Activated T-helper 1 cell treated with Interleukin-2 at 50 U/mL for 16 hours (primary cell): ENCODE measurements around the gene DAND5.
"Not testable (repeated sequence)": the region's sequence is repeated elsewhere in the genome, so short reads cannot be mapped to it uniquely, and the experiment has no call there.

ENCODE experiments used
- DNase-seq: peaks from one replicate; pipeline ENCODE4 v3.0.0-alpha.2; 2020; ENCODE audit warnings: low read depth

DAND5 gene

DNA sequence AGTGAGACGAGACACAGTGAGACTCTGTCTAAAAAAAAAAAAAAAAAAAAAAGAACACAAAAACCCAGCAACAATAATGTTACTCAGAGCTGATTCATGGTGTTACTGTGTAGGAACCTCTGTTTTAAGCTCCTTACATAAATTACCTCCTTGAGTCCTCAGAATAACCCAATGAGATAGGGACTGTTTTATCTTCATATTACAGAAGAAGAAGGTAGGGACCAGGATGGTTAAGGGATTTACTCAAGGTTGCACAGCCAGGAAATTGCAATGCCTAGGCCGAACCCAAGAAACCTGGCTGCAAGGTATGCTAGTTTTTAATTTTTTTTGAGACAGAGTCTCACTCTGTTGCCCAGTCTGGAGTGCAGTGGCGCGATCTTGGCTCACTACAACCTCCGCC lies 1.5 kb upstream of the DAND5 start:
- no peak for DNase-seq

DNA sequence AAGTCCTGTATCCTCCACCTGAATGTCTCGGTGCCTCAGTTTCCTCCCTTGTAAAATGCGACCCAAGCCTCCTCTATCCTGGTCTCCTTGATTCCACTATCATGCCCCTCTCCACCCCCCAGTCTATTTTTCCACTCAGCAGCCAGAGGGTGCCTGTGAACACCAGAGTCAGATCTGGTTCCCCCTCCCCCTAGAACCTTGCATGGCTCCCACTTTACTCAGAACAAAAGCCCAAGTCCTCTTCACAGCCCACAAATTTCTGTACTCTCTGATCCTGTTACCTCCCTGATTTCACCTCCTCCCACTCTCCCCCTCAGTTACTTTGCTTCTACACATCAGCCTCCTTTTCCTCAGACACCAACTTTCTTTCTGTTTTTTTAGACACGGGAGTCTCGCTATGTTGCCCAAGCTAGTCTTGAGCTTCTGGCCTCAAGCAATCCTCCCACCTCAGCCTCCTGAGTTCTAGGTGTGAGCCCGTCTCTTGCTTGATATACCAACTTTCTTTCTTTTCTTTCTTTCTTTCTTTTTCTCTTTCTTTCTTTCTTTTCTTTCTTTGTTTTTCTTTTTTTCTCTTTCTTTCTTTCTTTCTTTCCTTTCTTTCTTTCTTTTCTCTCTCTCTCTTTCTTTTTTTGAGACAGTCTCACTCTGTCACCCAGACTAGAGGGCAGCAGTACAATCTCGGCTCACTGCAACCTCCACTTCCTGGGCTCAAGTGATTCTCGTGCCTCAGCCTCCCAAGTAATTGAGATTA lies 869 bp downstream of the DAND5 start:
- no peak for DNase-seq

DNA sequence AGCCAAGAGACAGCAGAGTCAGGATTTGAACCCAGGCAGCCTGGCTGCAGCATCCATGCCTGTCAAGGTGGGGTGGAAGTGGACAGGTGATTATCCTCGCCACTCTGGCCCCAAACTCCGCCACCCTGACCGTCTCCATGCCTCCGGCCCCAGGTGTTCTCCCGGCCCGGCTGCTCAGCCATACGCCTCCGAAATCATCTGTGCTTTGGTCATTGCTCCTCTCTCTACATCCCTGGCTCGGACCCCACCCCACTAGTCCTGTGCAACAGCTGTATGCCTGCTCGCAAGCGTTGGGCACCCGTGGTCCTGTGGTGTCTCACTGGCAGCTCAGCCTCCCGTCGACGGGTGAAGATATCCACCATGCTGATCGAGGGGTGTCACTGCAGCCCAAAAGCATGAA lies 3.9 kb downstream of the DAND5 start:
- no peak for DNase-seq

DNA sequence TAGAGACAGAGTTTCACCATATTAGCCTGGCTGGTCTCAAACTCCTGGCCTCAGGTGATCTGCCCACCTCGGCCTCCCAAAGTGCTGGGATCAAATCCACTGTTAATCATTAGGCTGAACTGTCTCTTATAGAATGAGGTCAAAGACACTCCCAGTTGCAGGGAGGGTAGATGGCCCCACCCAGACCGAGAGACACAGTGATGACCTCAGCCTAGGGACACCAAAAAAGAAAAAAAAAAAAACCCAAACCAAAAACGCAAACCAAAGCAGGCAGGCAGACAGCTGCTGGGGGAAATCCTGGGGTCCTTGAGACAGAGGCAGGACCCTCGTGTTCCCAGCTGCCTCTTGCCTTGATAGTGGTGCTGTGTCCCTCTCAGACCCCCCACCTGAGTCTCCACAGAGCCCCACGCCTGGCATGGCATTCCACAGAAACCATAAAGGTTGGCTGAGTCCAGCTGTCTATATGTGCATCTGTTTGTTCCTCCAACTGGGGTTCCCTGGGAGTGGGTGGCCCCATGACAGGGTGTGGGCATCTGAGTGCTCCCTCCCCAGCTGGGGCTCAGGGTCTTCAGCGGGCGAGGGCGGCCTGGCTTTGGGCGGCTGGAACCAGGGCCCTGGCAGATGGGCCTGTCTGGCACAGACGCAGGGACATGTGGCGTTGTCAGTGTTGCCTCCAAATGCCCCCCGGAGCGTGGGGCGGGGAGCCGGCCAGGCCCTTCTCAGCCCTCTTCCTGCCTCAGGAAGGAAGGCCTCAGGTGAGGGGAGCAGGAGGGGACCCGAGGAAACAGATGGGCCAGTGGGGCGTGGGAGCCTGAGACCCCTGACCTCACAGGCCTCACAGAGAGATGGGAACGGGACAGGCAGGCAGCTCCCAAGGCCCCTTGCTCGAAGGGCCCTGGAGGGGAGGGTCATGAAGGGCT lies 5.2 kb downstream of the DAND5 start:
- DNase-seq = no peak

DNA sequence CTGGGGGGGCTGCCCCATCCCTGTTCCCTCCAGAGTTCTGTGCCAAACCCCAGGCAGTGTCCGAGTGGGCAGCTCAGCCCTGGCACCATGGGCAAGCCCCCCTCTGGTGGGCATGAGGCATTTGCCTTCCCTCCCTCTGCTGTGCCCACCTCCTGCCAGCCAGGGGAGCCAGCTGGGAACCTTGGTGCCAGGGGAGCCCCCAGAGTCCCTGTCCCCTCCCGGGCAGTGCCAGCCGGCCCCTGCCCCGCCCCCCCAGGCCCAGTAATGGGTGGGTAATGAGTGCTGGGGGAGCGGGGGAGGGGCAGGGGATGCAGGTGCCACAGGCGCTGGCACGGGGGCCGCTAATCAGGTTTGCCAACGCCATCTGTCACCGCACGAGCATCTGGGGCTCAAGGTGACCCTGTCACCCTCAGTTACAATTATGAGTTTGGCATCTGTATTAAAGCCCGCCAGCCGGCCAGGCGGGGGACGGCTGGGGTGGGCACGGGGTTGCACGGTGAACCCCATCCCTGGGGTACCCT lies 5.9 kb downstream of the DAND5 start:
- no peak for DNase-seq

DNA sequence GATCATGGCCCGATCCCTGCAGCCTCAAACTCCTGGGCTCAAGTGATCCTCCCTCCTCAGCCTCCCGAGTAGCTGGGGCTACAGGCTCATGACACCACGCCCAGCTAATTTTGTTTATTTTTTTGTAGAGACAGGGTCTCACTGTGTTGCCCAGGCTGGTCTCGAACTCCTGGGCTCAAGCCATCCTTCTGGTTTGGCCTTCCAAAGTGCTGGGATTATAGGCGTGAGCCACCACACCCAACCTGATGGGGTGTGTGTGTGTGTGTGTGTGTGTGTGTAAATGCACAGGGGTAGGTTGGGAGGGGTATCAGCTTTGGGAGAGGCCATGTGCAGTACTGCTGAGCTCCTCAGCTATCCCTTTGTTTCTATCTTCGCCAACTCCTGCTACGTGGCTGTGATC lies 6.7 kb downstream of the DAND5 start:
- DNase-seq = not testable (repeated sequence)

DNA sequence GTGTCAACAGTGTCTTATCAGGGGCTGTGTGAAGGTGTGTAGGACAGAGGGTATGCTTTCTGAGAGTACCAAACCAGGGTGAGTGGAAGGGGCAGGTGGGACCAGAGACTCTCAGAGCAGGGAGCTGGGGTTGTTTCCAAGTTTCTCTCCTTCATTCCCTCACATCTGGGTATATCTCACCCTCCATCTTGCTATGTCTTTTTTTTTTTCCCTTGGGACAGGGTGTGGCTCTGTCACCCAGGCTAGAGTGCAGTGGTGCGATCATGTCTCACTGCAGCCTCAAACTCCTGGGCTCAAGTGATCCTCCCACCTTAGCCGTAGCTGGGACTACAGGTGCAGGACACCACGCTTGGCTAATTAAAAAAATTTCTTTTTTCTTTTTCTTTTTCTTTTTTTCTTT lies 10.6 kb downstream of the DAND5 start:
- no peak for DNase-seq

DNA sequence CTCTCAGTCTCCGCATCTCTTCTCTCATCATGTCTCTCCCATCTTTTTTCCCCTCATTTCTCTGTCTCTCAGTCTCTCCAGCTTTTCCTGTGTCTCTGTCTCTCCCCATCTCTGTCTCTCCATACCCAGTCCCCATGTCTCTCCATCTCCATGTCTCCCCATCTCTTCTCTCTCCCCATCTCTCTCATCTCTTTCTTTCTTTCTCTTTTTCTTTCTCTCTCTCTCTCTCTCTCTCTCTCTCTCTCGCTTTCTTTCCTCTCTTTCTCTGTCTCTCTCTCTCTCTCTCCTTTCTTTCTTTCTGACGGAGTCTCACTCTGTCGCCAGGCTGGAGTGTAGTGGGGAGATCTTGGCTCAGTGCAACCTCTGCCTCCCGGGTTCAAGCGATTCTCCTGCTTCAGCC lies 13.3 kb downstream of the DAND5 start:
- no peak for DNase-seq

DNA sequence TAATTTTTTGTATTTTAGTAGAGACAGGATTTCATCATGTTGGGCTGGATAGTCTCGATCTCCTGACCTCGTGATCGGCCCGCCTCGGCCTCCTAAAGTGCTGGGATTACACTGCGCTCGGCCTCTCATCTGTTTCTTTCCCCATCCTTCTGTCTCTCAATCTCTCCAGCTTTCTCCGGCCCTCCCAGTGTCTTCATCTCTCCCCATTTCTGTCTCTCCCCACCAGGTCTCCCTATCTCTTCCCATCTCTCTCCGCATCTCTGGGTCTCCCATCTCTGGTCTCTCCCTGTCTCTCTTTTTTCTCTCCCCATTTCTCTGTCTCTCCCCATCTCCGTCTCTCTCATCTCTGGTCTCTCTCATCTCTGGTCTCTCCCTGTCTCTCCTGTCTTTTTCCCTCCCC lies 13.7 kb downstream of the DAND5 start:
- DNase-seq = no peak

DNA sequence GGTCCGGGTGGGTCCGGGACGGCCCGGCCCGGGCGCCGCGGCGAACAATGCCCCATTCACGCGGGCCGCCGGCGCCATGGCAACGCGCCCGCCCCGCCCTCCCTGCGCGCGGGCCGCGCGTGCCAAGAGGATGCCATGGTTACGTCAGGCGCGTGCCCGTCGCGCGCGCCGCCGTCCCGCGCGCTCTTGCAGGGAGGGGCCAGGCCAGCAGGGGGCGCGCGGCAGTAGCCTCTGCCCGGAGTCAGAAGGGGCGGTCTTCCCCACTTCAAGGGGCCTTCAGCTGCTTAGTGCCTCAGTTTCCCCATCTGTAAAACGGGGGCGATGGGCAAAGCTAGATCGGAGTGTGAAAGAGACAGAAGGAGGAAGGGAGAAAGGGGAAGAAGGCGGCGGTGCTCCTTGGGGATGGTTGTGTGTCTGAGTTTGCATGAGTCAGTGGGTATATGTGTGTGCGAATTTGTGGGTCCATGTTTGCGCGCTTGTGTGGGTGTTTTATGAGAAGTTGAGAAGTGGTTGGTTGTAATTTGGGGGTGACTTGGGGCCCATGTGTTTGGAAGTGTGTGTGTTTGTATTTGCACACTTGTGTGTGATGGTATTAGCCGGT lies 14.3 kb downstream of the DAND5 start:
- peak; percentile 78 for DNase-seq

DNA sequence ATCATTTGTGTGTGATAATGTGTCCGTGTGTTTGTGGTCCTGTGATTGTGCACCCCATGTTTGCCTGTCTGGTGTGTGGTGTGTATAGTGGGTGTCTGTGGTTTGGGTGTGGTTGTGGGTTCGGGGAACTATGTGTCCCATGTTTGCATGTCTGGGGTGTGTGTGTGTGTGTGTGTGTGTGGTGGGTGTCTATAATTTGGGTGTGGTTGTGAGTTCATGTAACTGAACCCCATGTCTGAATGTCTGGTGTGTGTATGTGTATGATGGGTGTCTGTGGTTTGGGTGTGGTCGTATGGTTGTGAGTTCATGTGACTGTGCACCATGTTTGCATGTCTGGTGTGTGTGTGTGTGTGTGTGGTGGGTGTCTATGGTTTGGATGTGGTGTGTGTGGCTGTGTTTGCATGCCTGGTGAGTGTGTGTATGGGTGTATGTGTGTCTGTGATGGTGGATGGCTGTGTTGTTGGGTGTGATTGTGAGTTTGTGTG lies 14.8 kb downstream of the DAND5 start:
- no peak for DNase-seq

DNA sequence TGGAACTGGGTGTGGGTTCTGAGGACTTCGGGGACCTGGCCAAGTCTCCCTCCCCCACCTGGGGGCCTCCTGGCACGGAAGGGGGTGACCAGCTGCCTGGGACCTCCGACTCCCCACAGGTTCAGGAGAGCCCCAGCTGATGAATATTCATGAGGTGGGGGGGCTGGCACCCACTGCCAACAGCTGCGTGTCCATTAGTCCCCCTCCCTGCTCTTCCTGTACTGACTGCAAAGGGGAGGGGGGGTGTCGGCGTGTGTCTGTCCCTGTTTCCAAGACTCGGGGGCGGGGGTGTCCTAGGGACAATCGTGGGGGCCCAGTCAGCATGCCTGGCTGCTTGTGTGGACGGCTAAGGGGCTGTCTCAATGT lies 15.3 kb downstream of the DAND5 start:
- DNase-seq = no peak

DNA sequence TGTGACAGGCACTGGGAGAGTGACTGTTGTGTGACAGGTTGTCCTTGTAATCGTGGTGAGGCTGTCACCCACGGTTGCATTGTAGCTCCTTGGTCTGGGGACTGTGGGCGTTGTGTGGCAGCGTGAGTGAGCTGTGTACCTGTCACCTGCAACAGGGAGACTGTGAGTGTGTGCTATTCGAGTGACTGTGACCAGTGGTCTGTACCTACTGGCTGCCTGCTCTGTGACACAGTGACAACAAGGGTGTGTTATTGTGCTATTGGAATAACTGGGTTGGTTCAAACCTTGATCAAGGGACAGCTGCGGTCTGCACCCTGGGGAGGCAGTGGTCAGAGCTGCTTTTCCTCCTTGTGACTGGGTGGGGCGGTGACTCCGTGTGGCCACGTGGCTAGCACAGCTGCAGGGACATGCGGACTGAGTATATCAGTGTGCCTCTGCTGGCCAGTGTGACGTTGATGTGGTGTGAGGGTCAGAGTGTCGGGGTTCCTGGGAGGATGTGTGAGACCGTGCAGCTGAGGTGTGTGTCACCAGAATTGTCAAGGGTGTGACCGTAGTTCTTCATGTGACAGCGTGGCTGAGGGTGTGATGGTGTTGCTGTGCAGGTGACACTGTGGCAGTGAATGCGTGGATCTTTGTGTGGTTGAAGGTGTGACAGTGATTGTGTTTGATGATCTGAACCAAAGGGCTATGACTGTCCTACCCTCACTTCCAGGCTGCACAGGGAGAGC lies 15.8 kb downstream of the DAND5 start:
- no peak for DNase-seq

DNA sequence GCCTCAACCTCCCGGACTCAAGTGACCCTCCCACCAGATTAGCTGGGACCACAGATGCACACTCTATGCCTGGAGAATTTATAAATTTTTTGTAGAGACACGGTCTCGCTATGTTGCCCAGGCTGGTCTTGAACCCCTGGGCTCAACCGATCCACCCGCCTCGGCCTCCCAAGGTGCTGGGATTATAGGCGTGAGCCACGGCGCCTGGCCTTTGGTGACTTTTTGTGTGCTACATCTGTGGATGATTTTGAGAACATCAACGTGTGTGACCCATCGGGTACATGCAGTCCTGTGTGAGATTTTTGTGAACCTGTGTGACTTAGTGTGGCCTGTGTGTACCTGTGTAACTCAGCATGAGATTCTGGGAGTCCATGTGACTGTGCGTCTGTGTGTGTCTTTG lies 17.4 kb downstream of the DAND5 start:
- DNase-seq = no peak

DNA sequence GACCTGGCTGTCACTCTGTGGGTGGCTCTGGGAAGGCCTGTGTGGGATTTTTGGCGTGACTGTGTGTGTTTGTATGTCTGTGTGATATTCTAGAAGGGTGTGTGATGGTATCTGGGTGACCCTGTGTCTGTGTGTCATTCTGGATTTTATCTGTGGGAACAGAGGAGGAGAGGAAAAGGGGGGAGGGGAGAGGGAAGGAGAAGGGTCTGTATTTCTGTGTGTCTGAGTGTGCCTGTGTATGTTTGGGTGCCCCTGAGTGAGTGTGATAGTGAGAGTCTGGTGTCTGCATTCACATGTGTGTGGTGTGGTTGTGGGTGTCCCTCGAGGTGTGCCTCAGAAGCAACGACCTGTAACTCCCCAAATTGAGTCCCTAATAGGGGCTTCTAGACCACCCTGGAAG lies 17.8 kb downstream of the DAND5 start:
- no peak for DNase-seq

DNA sequence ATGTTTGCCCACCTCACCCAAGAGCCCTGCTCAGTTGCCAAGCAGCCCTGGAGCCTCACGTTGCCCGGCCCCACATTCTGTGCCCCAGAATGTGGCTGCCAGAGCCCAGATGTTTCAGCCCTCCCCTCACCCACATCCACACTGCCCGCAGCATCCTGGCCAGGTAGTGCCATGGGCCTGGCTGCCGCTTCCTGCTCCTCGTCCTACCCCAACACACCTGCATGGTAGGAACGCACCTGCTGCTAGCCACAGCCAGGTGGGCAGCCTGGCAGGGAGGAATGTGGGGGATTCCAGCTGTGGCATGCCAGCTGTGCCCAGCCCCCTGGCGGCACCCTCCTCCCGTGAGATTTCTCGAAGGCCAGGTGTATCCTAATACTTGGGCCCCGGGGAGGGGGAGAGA lies 18.4 kb downstream of the DAND5 start:
- no peak for DNase-seq

DNA sequence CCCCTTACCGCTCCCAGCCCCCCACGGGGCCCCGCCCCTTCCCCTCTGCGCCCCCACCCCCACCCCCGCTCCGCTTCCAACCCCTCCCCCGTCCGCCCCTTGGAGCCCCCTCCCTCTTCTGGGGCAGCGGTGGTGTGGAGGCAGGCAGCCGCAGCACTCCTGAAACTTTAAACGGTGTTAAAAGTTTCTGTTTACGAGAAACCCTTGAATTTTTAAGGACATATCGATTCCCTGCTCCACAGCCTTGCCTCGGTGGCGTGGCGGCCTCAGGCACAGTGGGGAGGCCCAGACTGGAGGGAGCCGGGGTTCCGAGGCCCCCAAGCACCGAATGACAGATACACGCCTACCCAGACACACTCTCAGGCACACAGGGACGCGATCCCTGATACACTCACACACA lies 21.1 kb downstream of the DAND5 start:
- no peak for DNase-seq

DNA sequence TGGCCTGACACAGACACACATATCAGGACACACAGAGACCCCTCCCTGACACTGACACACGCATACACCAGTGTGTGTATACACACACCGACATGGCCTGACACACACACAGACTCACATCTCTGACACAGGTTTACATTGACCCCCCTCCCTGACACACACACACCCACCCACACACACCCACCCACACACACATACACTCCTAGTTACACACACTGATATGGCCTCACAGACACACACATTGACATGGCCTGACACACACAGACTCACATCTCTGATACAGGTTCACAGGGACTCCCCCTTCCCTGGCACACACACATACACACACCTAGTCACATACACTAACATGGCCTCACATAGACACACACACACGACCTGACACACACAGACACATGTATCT lies 21.5 kb downstream of the DAND5 start:
- no peak for DNase-seq

DNA sequence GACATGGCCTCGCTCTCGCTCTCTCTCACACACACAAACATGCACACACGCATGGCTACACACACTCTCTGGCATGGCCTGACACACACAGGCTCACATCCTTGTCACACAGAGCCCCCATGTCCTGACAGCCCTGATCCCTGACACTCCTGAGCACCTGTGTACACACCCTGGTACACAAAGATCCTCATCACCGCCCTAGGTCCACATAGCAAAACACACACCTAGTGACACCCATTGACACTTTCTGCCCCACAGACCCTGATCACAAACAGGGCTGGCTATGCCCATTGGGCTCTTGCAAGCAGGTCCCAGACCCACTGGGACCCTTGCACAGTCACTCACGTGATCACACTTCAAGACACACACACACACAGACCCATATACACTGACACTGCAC lies 21.9 kb downstream of the DAND5 start:
- DNase-seq = no peak

DNA sequence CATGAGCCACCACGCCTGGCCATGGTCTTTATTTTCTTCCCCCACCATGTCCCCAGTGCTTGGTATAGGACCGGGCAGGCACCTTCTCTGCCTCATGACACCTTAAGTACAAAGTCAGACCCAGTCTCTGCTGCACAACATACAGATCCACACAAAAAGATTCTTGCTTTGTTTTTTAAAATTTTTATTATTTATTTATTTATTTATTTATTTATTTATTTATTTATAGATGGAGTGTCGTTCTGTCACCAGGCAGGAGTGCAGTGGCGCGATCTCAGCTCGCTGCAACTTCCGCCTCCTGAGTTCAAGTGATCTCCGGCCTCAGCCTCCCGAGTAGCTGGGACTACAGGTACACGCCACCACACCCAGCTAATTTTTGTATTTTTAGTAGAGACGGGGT lies 23.4 kb downstream of the DAND5 start:
- no peak for DNase-seq

DNA sequence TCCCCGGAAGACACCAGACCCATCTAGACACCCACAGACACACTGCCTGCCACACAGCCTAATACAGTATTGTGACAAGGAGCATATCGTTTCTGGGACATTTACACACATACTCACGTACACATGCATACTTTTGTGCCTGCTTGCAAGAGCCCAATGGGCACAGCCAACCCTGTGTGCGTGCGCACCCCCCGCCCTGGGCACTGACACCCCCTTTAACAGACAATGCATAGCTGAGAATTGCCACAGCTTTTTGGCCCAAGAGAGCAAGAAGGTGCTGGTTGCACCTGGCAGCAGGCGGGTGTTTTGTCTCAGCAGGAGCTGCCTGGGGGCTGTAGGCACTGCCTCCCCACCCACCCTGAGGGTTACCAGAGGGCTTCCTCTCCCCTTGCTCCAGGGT lies 24.2 kb downstream of the DAND5 start:
- DNase-seq = no peak
